ENCODE data around the gene GRIN3B. TPM values are rescaled to one million over a fixed set of nuclear protein-coding genes. Genes with fewer than 3 reads are reported as not detected.

Gene GRIN3B
- total and polyA plus RNA-seq, 9 of the 15 experiments (the other 6 are each of a cell fraction or from before 2014, with no cell fraction given) = 0.06 to 0.95 (median 0.19) TPM; not detected in 6

DNA sequence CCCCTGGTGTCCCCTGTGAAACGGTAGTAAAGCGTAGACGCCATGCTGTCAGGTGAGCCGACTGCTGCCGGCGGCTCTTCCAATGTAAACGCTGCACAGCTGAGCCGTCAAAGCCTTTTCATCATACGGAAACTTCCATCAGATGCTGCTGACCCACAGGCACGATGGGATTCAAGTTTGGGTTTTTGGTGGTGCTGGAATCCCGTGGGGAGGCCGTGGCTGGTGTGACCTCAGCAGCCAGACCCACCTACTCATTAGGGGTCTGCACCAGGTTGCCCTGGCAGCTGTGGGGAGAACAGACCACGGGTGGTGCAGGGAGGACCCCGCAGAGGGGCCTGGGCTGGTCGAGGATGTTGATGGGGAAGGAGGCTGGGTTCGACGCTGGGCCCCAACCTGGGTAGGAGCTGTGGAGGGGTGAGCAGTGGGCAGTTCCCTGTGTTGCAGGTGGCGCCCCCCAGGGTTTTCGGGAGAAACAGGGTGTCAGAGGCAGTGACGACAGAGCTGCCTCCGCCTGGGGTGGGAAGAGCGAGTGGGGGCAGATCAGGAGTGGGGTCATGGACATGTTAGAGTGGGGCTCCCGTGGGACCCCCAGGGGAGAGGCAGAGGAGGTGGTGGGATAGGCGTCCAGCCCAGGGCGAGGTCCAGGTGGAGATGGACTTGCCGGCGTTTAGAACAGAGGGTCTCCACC is 6.6 kb downstream of the GRIN3B start:
- H3K27ac ChIP-seq (ENCODE audit: extremely low read depth, low read depth, low read length) = no peak overlapping the region
- H3K4me2 ChIP-seq (ENCODE audit: insufficient read depth, low read length) = no peak overlapping the region
- WGBS (ENCODE audit: insufficient coverage, low coverage, missing lambda C conversion rate) = 65% methylated on average over 27 of the region's 27 CpGs
- H3K9me3 ChIP-seq (replicated peaks; ENCODE audit: control insufficient read depth, insufficient read depth, low read depth, low read length) = no peaks in the 10 kb centered on the region
- no peak for DNase-seq (ENCODE audit: extremely low read depth in 1 of 4, low spot score in 3 of 4)
- H3K36me3 ChIP-seq (ENCODE audit: control insufficient read depth, insufficient read depth, low read length) = peaks cover 28% of the 10 kb centered on the region; the same call in 1 of the 3 replicates
- peaks cover 0 to 70% of the 10 kb centered on the region in 2 experiments; a peak in 2 of 5 replicates for H3K4me1 ChIP-seq (replicated peaks in 1 of 2; ENCODE audit: control insufficient read depth in 2 of 2, insufficient read depth in 2 of 2, low read length in 2 of 2)
- H2AFZ ChIP-seq (ENCODE audit: low read depth, low read length) = no peak overlapping the region
- in situ Hi-C loops (cut with MboI) = no loop called here
- no peaks in the 10 kb centered on the region for H4K20me1 ChIP-seq (replicated peaks; ENCODE audit: control insufficient read depth, insufficient read depth, low read length)
- no TSS peak for BruUV-seq (replicated peaks)
- TF ChIP-seq NFE2 (IDR thresholded peaks at IDR 0.05; ENCODE audit: low read depth) (no peak), CTCF (IDR thresholded peaks at IDR 0.05 in 2 of 3, conservative IDR thresholded peaks at IDR 0.05 in 1 of 3; ENCODE audit: insufficient read depth in 2 of 3, low read depth in 1 of 3, low read length in 3 of 3) (peak in 1 of 3 experiments; percentile 5; a peak in 1 of 6 replicates), KDM4B (IDR thresholded peaks at IDR 0.05; ENCODE audit: borderline replicate concordance in 2 of 2, low read depth in 1 of 2) (no peak), CTCFL (IDR thresholded peaks at IDR 0.05; ENCODE audit: borderline replicate concordance, insufficient read depth, low read depth, low read length, poor library complexity, severe bottlenecking) (peak; percentile 36)
- intact Hi-C loops (cut with micrococcal nuclease) = no loop called here
- H3K27me3 ChIP-seq (ENCODE audit: control insufficient read depth in 2 of 2, insufficient read depth in 2 of 2, low read length in 2 of 2) = no peaks in the 10 kb centered on the region
- ChIA-PET CTCF (ENCODE audit: low intra/inter-chr PET ratio) (no interaction called here), POLR2A (interaction anchor here (0.6 to 1.0 kb wide), 3 partner anchors 10 to 21 kb away, joined by 3 to 4 read pairs (median 3); no protein-coding TSS in a partner anchor)
- ATAC-seq = no peak
- FAIRE-seq = no peak
- no peak overlapping the region for H3K4me3 ChIP-seq
- no peaks in the 10 kb centered on the region for H3K9me1 ChIP-seq (ENCODE audit: control insufficient read depth, insufficient read depth, low read length)
- peak overlapping the region in 1 of 2 experiments; percentile 45; a peak in 1 of 4 replicates for H3K9ac ChIP-seq (ENCODE audit: insufficient read depth in 1 of 2, low read depth in 2 of 2, low read length in 2 of 2)
- H3K79me2 ChIP-seq (ENCODE audit: control insufficient read depth, insufficient read depth, low read length) = no peaks in the 10 kb centered on the region

Measured in K562 (cell line).